Astrocyte of the hippocampus (primary cell): ENCODE results near the gene FAM193A.

Source experiments
- DNase-seq: peaks from one replicate; pipeline ENCODE4 v3.0.0; 2011; ENCODE audit warnings: low read depth, low spot score

The FAM193A gene

GRCh38 chr4:2781911-2782310, 245.5 kb downstream of the FAM193A start:
- DNase-seq = no peak
